ENCODE results near the gene METTL17.

DNA sequence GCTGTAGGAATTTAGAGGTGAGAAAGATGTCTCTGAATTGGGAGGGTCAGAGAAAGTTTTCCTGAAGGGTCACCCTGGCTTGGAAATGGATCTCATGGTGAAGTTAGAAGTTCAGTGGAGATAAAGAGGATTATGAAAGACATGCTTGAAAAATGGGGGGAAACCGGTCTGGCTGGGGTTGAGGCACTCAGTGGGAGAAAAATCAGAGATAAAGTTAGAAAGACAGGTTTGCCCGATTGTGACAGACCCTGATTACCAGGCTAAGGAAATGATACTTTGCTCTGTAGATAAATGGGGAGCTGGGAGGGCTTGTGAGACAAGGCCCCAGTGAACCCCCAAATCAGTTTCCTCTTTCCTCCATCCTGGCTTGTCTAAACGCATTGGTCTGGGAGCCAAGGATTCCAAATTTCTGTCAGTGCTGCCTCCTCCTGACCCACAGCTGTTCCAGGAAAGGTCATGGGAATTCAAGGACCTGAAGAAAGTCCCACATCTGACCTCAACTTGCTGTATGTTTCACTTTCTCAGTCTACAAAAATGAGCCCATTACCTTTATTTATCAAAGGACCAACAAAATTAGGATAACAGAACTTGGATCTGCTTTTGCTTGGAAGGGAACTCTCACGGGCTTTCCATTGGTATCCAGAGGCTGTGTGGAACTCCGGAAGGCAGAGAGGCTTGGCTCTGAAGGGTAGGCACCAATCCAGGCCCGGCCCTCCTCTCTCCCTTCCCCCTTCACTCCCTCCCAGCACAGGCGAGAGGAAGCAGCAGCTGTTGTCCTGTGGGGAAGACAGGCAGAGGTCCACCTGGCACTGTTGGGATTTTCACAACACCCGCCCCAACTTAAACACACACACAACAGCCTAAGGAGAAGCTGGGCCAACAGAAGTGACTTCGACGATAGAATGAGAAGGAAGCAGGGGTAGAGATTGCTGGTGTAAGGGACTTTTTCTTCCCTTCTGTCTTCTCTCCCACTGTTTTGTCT lies 49.0 kb downstream of the METTL17 start:
- no peak for TF ChIP-seq NFYB (CRISPR knock-in tag; IDR thresholded peaks at IDR 0.05)
- TF ChIP-seq, protein P1, sequence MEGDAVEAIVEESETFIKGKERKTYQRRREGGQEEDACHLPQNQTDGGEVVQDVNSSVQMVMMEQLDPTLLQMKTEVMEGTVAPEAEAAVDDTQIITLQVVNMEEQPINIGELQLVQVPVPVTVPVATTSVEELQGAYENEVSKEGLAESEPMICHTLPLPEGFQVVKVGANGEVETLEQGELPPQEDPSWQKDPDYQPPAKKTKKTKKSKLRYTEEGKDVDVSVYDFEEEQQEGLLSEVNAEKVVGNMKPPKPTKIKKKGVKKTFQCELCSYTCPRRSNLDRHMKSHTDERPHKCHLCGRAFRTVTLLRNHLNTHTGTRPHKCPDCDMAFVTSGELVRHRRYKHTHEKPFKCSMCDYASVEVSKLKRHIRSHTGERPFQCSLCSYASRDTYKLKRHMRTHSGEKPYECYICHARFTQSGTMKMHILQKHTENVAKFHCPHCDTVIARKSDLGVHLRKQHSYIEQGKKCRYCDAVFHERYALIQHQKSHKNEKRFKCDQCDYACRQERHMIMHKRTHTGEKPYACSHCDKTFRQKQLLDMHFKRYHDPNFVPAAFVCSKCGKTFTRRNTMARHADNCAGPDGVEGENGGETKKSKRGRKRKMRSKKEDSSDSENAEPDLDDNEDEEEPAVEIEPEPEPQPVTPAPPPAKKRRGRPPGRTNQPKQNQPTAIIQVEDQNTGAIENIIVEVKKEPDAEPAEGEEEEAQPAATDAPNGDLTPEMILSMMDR (CRISPR knock-in tag; IDR thresholded peaks at IDR 0.05) = no peak; the same call in none of the 2 replicates

Data from HepG2 (cell line).